HG02943 (cell line): ENCODE data around the gene SPTLC1.

ENCODE experiments used
- ATAC-seq: cut with Tn5 transposase; IDR thresholded peaks from one replicate; pipeline ENCODE4 v1.9.1; 2021; ENCODE audit warnings: mild to moderate bottlenecking, low read depth, moderate library complexity; ENCODE audit not compliant: unreplicated experiment

The SPTLC1 gene

DNA sequence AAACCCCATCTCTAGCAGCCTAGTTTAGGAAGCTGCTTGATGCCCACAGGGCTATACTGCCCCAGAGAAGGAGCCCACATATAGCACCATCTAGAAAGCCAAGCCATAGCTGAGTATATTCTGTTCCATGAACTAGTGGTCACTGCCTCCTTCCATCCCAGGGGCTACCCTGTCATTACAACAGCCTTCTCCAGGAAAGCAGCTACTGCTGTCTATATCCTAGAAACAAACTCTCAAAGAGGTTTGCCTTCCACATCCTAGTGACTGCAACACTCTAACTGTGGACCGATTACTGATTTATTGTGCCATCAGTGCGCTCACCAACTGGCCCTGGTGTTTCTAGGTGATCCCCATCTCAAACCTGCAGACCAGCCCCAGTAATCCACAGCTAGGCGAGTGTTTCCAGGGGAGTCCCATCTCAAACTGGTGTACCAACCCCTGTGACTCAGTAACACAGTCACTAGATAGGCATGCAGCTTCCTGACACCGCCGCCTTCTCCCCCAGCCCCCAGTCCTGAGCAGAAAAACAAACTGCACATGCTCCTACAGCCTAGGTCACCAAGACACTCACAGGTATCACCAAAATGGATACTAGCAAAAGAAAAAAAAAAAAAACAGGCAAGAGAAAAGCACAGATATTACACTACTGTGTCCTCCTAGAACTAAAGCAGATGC lies 14.8 kb downstream of the SPTLC1 start:
- ATAC-seq, result no peak

DNA sequence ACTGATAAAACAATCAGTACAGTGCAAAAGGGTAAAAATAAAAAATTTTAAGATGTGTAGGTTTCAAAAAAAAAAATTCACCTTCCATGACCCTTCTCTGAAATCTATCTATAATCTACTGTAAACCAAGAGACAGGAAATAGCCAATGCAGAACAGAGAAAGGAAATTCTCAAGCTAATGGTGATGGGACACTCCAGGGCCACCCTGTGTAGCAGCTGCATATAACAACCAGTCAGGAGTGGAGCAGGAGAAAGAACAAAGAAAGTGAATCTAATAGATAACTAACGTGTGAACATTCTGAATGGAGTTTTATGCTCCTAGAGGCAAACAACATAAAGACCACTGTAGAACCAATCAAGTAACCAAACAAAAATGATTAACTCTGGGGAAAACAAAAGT lies 16.6 kb downstream of the SPTLC1 start:
- no peak for ATAC-seq

DNA sequence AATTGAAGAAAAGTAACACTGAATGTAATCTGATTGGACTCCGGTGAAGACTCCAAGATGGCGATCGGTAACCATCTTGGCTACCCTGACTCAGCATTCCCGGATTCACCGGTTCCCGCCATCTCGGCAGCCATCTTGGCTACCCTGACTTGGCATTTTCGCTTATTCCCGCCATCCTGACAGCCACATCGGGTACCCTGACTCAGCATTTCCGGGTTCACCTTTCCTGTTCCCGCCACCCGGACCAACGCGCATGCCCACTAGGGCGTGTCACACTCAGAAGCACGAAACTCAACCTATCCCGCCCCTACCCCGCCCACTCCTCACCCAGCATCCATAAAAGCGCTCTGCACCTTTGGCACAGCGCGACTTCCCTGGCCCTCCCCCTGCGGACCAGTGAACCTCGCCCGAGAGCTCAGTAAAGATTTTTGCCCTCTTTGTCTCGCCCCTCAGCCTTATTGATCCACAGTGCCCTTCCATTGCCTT lies 17.2 kb downstream of the SPTLC1 start:
- ATAC-seq, result no peak

DNA sequence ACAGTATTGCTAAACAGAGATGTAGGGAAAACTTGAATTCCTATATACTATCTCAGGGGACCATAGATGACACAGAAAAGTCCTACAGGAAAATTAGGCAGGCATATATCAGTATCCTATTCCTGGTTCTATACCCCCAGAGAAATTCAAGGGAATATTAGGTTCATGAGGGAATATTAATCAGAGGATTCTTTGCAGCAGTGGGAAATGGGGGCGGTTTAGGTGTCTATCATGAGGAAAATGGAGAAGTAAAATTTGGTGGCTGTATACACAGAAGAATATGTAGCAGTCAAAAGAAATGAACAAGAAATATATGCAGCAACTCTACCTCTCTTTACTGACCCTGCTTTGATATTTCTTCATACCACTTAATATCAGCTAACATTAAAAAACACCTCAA lies 20.0 kb downstream of the SPTLC1 start:
- no peak for ATAC-seq

DNA sequence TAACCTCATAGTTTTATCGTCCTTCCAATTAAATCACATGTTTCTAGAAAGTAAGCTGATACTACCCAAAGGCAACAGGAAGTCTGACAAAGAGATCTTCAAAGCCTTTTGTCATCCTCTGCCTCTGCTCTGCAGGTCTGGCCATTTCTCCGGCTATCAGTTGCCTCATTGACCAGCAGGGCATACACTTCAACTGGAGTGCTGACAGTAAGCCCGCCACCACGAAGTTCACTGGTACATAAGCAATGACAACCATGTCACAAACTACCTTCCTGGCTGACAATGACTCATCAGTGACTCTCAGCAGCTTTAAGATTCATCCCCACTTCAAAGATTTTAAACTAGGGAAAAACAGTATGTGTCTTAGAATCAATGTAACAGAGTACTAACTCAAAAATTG lies 20.6 kb downstream of the SPTLC1 start:
- no peak for ATAC-seq

DNA sequence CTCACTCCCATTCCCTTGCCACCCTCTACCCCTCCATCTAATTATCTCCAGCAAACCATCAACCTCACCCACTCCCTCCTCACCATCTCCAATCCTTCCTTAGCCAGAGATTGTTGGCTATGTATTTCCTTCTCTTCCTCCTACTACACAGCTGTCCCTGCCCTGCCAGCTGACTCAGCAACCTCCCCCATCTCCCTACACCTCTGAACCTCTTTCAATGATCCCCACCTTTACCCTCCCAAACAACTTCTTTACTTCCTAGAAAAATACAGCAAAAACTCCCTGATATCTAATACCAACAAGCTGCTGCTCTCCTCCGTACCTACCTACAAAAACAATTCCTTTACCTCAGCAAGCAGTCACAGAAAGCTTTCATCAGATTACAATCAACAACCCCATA lies 37.3 kb downstream of the SPTLC1 start:
- no peak for ATAC-seq

DNA sequence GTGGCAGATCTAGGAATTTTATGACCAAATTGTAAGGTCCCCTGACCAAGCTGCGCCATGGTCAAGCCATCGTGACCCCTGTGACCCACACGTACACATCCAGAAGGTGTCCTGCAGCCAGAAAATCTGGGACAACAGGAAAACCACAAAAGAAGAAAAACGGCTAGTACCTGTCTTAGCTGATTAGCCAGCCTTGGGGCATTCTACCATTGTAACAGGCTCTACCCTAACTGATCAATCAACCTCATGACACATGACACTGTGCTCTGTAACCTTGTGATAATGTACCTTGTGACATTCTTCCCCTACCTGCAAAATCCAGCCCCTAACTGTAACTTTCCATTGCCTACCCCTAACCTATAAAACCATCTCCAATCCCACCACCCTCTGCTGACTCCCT lies 43.6 kb downstream of the SPTLC1 start:
- ATAC-seq, result no peak

DNA sequence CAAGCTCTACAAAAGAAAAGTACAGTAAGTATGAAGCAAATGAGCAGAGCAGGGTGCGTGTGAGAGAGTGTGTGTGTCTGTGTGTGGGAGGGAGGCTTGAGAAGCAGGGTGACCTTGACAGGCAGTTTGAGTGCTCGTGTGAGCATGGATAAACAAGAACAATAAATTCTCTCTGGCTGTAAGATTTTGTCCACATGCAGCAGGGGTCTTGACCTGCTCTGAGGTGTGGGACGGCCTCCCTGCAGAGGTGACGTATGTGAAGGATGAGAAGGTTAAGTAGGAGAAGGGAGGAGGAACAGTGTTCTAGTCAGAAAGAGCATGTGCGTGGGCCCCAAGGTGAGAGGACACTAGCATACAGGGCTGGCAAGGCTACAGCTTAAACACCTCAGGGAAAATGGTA lies 49.0 kb downstream of the SPTLC1 start:
- ATAC-seq, result no peak

DNA sequence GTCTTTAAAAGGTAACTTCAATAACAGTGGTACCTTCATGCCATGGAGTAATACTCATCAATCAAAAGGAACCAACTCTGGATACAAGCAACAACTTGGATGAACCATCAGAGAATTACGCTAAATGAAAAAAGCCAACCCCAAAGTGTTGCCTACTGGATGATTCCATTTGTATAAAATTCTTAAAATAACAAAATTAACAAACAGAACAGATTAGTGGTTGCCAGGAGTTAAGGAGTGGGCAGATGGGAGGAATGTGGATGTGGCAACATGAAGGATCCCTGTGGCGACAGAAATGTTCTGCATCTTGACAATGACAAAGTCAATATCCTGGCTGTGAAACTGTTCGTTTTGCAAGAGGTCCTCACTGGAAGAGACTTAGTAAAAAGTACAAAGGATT lies 50.5 kb downstream of the SPTLC1 start:
- ATAC-seq, result no peak

DNA sequence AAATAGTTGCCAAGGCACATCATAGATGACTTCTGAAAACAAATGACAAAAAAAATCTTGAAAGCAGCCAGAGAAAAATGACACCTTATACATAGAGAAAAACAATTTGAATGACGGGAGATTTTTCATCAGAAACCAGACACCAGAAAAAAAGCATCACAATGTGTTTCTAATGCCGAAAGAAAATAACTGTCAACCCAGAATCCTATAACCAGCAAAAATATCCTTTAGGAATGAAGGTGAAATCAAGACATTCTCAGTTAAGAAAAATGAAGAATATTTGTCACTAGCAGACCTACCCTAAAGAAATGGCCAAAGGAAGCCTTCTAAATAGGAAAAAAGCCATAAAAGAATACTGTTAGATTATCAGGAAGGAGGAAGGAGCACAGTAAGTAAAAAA lies 54.0 kb downstream of the SPTLC1 start:
- ATAC-seq, result no peak

DNA sequence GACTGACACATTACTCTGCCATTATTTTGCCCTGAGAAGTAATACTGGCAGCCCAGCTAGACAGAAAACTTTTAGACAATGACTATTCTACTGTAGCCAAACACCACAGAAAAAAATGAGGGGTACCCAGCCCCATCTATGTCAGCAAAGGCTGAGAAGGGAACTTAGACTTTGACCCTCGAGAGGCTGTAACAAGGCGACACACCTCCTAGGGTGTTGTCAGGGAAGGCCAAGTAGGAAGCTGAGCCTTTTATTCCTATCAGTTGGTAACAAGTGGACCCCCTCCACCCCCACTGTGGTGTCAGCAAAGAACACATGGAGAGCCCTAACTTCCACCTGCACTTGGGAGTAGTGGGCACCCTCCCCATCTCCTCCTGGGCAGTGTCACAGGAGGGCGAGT lies 55.6 kb downstream of the SPTLC1 start:
- ATAC-seq, result no peak

DNA sequence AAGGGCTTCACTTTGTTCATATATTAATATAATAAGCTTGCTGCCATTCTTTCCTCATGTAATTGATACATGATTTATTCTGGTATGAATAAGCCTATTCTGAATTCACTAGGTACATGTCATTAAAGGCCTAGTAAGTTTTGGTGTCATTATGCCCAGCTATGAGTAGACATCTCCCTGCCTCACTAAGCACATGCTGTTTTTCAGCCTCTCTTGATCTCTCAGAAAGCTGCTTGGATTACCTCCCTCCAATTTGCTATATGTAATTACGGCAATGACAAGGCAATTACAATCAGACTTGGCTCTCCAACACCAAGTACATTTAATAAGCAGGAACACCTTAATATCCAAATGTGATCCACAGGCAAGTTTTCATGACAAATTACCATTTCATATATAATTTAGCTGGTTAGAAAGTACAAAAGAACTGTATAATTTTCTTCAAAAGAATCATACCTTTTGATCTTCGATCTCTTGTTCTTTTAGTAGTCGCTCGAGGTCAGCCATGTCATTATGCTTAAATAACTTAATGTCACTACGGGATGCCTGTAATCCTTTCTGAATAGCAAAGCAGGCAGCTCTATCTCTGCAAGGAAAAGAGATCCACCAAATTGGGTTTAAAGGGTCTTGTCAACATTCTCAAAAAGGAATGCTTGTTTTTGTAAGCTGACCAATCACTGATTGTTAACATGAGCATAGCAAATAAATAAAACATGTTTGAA lies 56.3 kb downstream of the SPTLC1 start:
- ATAC-seq, result no peak

DNA sequence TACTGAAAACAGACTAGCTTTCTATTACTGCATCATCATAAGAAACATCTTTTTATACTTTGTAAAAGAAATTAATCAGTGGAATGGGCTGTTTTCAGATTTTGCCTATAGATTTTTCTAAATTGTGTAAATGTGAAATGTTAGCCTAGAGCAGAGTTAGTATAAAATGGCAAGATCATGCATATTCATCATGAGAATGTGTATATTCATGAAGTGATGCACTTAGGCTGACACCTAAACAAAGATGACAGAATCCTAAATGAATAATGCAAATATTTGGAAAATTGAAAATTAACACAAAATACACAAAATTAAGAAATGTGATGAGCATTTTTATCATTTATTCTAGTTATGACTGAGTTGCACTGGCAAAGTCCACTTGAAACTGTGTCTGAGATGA lies 57.2 kb downstream of the SPTLC1 start:
- ATAC-seq, result no peak

DNA sequence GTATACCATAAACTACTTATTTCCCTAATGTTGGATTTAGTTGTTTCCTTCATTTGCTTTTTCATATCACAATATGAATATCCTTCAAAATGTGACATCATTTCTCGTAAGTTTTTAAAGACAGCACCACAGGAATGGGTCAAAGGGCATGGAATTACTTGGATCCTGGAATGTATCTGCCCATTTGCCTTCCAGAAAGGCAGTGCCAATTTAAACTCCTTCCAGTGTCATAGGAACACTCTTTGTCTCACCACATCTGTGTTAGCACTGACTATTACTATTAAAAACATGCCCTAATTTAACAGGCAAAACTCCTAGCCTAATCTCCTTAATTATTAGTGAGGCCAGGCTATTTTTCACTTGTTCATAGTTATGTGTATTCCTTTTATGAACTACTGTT lies 58.0 kb downstream of the SPTLC1 start:
- no peak for ATAC-seq

DNA sequence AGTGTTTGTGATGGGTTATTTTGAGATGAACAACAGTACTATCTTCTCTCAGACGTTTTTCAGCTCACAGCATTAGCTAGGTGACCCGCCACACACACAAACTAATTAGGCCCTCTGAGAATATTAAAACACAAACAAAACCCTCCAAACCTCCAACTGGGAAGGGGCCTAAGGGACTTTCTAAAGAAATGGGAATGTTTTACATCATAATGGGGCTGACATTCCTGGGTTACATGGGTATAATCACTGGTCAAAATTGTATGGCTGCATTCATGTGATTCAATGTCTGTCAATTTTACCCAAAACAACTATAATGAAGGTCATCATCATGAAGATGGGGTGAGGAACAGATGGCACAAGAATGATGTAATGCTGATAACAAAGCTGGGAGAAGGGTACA lies 59.6 kb downstream of the SPTLC1 start:
- no peak for ATAC-seq

DNA sequence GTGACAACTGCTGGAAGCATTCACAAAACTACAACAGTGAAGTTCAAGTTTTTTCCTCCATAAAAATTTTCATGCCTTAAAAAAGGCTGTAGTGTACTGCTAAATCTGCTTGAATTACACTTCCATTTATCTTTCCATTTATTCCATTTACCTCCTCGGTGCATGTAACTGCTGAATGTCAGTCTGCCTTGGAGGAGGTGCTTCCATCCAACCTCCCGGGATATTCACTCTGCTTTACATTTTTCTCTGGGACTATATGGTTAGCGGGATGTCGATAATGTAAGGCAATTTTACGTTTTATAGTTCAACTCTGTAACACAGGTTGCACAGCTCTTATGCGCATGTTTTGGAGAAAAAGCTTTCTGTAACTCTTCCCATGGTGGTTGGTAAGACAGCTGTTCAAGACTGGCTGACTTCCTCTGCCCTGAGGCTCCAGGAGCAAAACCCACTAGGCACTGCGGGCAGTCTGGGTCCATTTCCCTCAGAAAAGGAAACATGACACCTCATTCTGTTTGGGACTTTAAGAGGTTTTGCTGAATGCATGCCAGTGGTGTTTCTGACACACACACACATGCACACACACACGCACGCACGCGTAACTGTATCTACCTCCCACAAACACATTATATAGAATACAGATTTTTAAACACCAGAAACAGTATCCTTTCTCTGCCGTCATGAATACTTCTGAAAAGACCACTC lies 66.1 kb downstream of the SPTLC1 start:
- ATAC-seq, result no peak

DNA sequence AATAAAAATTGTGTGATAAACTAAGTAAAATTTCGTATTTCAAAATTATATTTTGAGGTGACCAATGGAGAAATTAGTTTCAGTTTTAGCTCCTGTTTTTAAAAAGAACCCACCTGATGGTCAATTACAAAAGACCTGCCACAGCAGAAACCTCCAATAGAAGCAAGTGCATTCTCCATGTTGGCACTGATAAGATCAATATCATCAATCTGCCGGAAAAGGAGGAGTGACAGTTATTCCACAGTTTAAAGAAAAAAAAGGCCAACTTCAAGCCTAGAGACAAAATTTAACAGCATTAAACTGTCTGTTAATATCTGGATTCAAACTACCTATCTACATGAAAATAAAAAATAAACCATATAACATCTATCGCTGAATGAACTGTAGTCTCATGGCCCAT lies 67.7 kb downstream of the SPTLC1 start:
- ATAC-seq, result no peak

DNA sequence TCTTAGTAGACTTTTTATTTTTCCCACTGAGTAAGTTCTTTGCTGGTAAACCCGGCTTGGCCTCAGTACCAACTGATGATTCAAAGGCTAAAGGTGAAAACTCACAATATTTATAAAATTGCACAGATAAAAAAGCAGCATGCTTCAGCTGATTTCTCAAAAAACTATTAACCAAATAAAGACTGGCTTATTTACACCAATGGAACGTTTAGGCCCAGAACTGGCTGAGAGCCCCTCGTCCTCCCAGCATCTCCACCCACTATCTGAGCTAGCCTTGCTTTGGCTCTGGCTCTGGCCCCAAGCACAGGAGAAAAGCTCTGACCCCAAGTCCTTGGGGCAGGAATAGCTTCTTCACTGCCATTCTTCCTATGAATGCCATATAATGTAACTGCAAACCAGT lies 68.5 kb downstream of the SPTLC1 start:
- no peak for ATAC-seq

DNA sequence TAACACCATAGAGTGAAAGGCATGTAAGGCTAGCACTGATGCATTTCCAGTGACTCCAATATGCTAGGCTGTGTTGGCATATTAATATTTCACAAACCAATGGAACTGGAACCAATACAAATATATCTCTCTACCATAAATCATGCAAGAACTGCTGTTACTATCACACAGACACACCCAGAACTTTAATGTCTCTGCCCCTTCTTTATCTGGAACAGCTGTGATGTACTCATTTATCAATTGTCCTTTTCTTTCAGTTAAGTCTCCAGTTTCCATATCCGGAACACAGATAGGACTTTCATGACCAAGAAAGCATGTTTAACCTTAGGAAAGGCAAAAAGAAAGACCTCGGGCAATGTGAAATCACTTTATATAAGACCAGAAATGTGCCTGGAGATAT lies 70.3 kb downstream of the SPTLC1 start:
- ATAC-seq, result no peak

DNA sequence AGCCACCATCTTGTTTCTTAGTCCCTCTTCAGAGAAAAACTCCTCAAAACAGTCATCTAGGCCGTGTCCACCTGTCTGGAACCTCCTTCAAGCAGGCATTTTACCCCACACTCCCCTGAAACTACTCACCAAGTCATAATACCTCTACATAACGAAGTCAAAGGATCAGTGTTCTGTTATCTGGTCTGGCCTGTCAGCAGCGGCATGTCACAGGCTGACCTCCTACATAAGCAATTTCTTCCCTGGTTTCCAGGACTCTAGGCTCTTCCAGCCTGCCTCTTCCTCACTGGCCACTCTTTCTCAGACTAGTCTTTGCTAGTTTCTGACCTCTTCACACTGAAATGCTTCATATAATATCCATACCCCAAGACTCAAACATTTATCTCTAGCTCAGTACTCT lies 72.2 kb downstream of the SPTLC1 start:
- ATAC-seq, result no peak

DNA sequence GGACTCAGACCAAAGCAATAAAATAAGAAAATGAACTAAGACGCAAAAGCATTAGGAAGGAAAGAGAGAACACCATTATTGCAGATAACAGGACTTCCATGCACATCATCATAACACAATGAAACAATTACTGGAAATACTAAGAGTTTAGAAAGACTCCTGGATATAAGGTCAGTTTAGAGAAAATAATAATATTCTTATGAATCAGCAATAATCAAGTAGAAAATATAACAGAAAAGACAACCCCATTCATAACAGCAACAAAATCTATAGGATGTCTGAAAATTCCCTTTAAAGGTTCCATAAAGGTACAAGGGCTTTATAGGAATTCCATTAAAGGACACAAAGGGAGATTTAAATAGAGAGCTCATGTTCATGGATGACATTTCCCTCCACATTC lies 73.0 kb downstream of the SPTLC1 start:
- no peak for ATAC-seq

DNA sequence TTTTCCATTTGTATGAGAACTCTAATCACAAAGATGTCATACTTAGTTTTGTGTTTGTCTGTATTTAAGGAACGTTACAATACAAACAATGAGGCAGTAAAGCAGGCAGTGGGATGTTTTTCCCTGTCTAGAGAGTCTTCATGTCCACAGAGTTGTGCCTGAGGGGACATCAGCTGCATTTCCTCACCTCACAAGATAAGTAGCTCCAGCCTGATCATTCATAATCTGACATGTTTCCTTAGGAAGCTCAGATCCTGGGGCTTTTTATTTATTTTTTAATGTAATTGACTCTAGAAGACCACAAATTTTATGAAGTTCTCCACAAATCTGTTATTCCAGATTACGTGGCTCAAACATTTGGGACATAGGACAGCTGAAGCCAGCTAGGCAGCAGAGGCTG lies 78.5 kb downstream of the SPTLC1 start:
- no peak for ATAC-seq
